Gastroesophageal sphincter (tissue), 3 donors: ENCODE results near the gene SLC5A11.

Source experiments
- POLR2A ChIP-seq, 2 donors: fragments of 450-650 bp; IDR thresholded peaks; one replicate each; pipeline ENCODE4 v1.6.1; 2017; ENCODE audit warnings: antibody characterized with exemption in 2 of 2, mild to moderate bottlenecking in 2 of 2, moderate library complexity in 1 of 2
- TF ChIP-seq, protein P1 (sequence below), 4 experiments: fragments of 200-600 bp in 2 of 4; fragments of 450-650 bp in 2 of 4; sonication (generic) in 1 of 4; IDR thresholded peaks; one replicate each; pipeline ENCODE4 v1.5.1; 2017 to 2019; ENCODE audit warnings: antibody characterized with exemption in 4 of 4, mild to moderate bottlenecking in 2 of 4, moderate library complexity in 2 of 4

DNA sequence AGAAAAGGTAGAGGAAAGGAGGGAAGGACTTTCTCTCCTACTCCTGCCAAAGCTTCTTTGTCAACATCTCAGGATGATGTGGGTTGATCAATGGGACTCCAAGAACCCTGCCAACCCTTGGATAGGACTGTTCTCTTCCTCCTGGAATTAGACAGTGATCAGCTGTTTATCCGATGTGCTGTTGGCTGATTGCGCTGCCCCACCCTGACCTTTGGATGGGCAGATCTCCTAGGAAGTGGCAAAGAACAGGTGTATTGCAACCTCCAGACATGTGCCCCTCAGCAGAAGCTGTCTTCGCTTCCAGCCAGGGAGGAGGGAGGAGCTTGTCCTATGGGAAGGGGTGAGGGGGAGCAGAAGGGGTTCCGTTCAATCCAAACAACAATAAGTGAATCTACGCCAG lies 30.5 kb downstream of the SLC5A11 start:
- TF ChIP-seq, protein P1, sequence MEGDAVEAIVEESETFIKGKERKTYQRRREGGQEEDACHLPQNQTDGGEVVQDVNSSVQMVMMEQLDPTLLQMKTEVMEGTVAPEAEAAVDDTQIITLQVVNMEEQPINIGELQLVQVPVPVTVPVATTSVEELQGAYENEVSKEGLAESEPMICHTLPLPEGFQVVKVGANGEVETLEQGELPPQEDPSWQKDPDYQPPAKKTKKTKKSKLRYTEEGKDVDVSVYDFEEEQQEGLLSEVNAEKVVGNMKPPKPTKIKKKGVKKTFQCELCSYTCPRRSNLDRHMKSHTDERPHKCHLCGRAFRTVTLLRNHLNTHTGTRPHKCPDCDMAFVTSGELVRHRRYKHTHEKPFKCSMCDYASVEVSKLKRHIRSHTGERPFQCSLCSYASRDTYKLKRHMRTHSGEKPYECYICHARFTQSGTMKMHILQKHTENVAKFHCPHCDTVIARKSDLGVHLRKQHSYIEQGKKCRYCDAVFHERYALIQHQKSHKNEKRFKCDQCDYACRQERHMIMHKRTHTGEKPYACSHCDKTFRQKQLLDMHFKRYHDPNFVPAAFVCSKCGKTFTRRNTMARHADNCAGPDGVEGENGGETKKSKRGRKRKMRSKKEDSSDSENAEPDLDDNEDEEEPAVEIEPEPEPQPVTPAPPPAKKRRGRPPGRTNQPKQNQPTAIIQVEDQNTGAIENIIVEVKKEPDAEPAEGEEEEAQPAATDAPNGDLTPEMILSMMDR (IDR thresholded peaks at IDR 0.05) = no peak
- no peak for TF ChIP-seq POLR2A (IDR thresholded peaks at IDR 0.05)
